HepG2 (cell line): ENCODE data around the gene COL9A3. TPM values are rescaled to one million over a fixed set of nuclear protein-coding genes. Genes with fewer than 3 reads are reported as not detected.
A peak's percentile ranks its signal among the peaks of the same experiment; 100 is the strongest.

Source experiments
- AHDC1 ChIP-seq: sonication (generic); formaldehyde crosslinking; IDR thresholded peaks from 2 replicates; pipeline ENCODE4 v1.5.1; 2020; ENCODE audit warnings: mild to moderate bottlenecking, missing genetic modification reagents, borderline replicate concordance
- MYNN ChIP-seq: sonication (generic); formaldehyde crosslinking; IDR thresholded peaks from 2 replicates; pipeline ENCODE4 v1.4.0; 2020; ENCODE audit warnings: mild to moderate bottlenecking, low read depth, missing genetic modification reagents
- NCOA1 ChIP-seq: sonication (generic); formaldehyde crosslinking; IDR thresholded peaks from 2 replicates; pipeline ENCODE4 v1.9.0; 2021; ENCODE audit warnings: missing genetic modification reagents
- RFX3 ChIP-seq: IDR thresholded peaks from 2 replicates; pipeline ENCODE4 v1.6.1; 2016; ENCODE audit warnings: missing biosample characterization, missing genetic modification reagents
- SETDB1 ChIP-seq: sonication (generic); formaldehyde crosslinking; IDR thresholded peaks from 2 replicates; pipeline ENCODE4 v1.5.1; 2020; ENCODE audit warnings: missing genetic modification reagents, mild to moderate bottlenecking, borderline replicate concordance
- SMC3 ChIP-seq: IDR thresholded peaks from 2 replicates; pipeline ENCODE4 v1.6.1; 2011; ENCODE audit warnings: low read length, improper control_type of control experiment
- SOX5 ChIP-seq: IDR thresholded peaks from 2 replicates; pipeline ENCODE4 v1.6.1; 2016; ENCODE audit warnings: borderline replicate concordance
- SP2 ChIP-seq: sonication (generic); formaldehyde crosslinking; IDR thresholded peaks from 2 replicates; pipeline ENCODE4 v1.5.1; 2020; ENCODE audit warnings: mild to moderate bottlenecking, missing genetic modification reagents
- SYNCRIP ChIP-seq: fragments of 200-400 bp; formaldehyde crosslinking; IDR thresholded peaks from 2 replicates; pipeline ENCODE4 v1.6.1; 2018; ENCODE audit warnings: mild to moderate bottlenecking, low read depth, low read length; ENCODE audit not compliant: insufficient read depth
- ZFYVE20 ChIP-seq: sonication (generic); formaldehyde crosslinking; IDR thresholded peaks from 2 replicates; pipeline ENCODE4 v1.8.0; 2023; ENCODE audit warnings: low read depth, mild to moderate bottlenecking, moderate library complexity, missing genetic modification reagents, borderline replicate concordance
- ZMAT5 ChIP-seq: sonication (generic); formaldehyde crosslinking; IDR thresholded peaks from 2 replicates; pipeline ENCODE4 v1.5.0; 2020; ENCODE audit warnings: mild to moderate bottlenecking, low read depth, missing genetic modification reagents, borderline replicate concordance
- ZNF343 ChIP-seq: sonication (generic); formaldehyde crosslinking; IDR thresholded peaks from 2 replicates; pipeline ENCODE4 v1.4.0; 2020; ENCODE audit warnings: mild to moderate bottlenecking, missing genetic modification reagents
- ZNF513 ChIP-seq: sonication (generic); formaldehyde crosslinking; conservative IDR thresholded peaks from 2 replicates; pipeline ENCODE4 v1.5.0; 2020; ENCODE audit warnings: missing genetic modification reagents
- ZNF567 ChIP-seq: sonication (generic); formaldehyde crosslinking; IDR thresholded peaks from 2 replicates; pipeline ENCODE4 v1.8.1; 2023; ENCODE audit warnings: mild to moderate bottlenecking, missing genetic modification reagents, borderline replicate concordance
- ZNF777 ChIP-seq: sonication (generic); formaldehyde crosslinking; IDR thresholded peaks from 2 replicates; pipeline ENCODE4 v1.4.0; 2020; ENCODE audit warnings: missing genetic modification reagents
- ZNF883 ChIP-seq: sonication (generic); formaldehyde crosslinking; IDR thresholded peaks from 2 replicates; pipeline ENCODE4 v1.5.1; 2020; ENCODE audit warnings: mild to moderate bottlenecking, missing genetic modification reagents; ENCODE audit errors: not compliant biosample characterization
- polyA plus RNA-seq, 8 experiments: library from polyadenylated mRNA; depleted of rRNA in 3 of 8; stranded (reverse) in 7 of 8; unstranded in 1 of 8; fragments of >200 nt; fragmentation: Illumina TruSeq in 4 of 8; extraction: Trizol in 4 of 8; gene quantifications; 2 replicates each; pipeline versions ENCODE4 v1.2.1 to v1.2.3, GENCODE V29; 2011 to 2016; ENCODE audit warnings: low read depth in 4 of 8, missing spikeins in 1 of 8, mixed read lengths in 1 of 8; ENCODE audit not compliant: insufficient read depth in 1 of 8
- total RNA-seq, 5 experiments: library from RNA; depleted of rRNA; stranded (reverse); fragments of >200 nt; fragmentation: Illumina TruSeq; extraction: Trizol; gene quantifications; 2 replicates each; pipeline ENCODE4 v1.2.3, GENCODE V29; 2016; ENCODE audit warnings: low read depth in 1 of 5
- TF ChIP-seq, protein P1 (sequence below), 2 experiments: sonication (generic) in 1 of 2; formaldehyde crosslinking in 1 of 2; IDR thresholded peaks; 2 replicates each; pipeline versions ENCODE4 v1.4.0 to v1.6.1; 2018 to 2020; ENCODE audit warnings: missing genetic modification reagents in 2 of 2, borderline replicate concordance in 1 of 2, low read depth in 1 of 2, mild to moderate bottlenecking in 1 of 2, missing biosample characterization in 1 of 2
- TF ChIP-seq, protein P2 (sequence below): sonication (generic); formaldehyde crosslinking; IDR thresholded peaks from 2 replicates; pipeline ENCODE4 v1.5.0; 2020; ENCODE audit warnings: mild to moderate bottlenecking, missing genetic modification reagents

Gene COL9A3
- total and polyA plus RNA-seq, 2 of the 13 experiments (the other 11 are each of a cell fraction or from before 2014, with no cell fraction given), result 155 to 204 TPM

DNA sequence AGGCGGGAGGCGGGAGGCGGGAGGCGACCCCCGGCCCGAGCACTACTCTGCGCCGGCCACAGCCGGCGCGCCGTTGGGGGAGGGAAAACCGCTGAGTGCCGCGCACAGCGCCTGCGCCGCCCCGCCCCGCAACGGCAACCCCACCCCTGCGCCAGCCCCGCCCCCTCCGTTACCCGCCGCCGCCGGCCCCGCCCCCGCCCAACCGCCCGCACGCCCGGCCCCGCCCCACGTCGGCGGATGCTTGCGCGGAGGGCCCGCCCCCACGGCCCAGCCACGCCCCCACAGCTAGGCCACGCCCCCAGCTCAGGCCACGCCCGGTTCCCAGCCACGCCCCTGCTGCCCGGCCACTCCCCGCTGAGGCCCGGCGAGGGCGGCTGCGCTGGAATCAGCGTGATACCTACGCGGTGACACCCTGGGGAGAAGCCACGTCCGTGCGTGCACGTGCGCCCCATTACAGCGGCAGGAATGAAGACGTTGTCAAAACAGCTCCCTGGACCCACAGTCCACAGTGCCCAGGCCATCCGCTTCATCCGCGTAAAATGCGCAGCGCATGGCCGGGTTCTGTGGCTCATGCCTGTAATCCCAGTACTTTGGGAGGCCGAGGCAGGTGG is 45.0 kb downstream of the COL9A3 start, which contains the start of gene TCFL5 (continued):
- TF ChIP-seq SETDB1 (CRISPR knock-in tag) (no peak), AHDC1 (0 out of 2 replicates have a peak, but pooled peaks have one; percentile 58), NCOA1 (CRISPR knock-in tag) (no peak), RFX3 (CRISPR knock-in tag) (no peak), ZFYVE20 (no peak), ZNF513 (CRISPR knock-in tag) (no peak), SYNCRIP (no peak), ZNF567 (CRISPR knock-in tag) (peak; percentile 90; the same call in 1 of the 2 replicates), ZNF777 (CRISPR knock-in tag) (no peak), SOX5 (CRISPR knock-in tag) (peak; percentile 84), ZNF883 (CRISPR knock-in tag) (peak; percentile 97), MYNN (CRISPR knock-in tag) (peak; percentile 84; the same call in 1 of the 2 replicates), SP2 (CRISPR knock-in tag) (peak; percentile 14; the same call in 1 of the 2 replicates), ZMAT5 (no peak), SMC3 (no peak), ZNF343 (CRISPR knock-in tag) (peak; percentile 87)
- TF ChIP-seq, protein P1, sequence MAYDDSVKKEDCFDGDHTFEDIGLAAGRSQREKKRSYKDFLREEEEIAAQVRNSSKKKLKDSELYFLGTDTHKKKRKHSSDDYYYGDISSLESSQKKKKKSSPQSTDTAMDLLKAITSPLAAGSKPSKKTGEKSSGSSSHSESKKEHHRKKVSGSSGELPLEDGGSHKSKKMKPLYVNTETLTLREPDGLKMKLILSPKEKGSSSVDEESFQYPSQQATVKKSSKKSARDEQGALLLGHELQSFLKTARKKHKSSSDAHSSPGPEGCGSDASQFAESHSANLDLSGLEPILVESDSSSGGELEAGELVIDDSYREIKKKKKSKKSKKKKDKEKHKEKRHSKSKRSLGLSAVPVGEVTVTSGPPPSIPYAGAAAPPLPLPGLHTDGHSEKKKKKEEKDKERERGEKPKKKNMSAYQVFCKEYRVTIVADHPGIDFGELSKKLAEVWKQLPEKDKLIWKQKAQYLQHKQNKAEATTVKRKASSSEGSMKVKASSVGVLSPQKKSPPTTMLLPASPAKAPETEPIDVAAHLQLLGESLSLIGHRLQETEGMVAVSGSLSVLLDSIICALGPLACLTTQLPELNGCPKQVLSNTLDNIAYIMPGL (CRISPR knock-in tag; IDR thresholded peaks at IDR 0.05; ENCODE audit: borderline replicate concordance in 1 of 2, low read depth in 1 of 2), result peak; percentile 27 to 79; a peak in 1 of 4 replicates
- TF ChIP-seq, protein P2, sequence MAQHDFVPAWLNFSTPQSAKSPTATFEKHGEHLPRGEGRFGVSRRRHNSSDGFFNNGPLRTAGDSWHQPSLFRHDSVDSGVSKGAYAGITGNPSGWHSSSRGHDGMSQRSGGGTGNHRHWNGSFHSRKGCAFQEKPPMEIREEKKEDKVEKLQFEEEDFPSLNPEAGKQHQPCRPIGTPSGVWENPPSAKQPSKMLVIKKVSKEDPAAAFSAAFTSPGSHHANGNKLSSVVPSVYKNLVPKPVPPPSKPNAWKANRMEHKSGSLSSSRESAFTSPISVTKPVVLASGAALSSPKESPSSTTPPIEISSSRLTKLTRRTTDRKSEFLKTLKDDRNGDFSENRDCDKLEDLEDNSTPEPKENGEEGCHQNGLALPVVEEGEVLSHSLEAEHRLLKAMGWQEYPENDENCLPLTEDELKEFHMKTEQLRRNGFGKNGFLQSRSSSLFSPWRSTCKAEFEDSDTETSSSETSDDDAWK (CRISPR knock-in tag), result no peak
